Activated naive CD4-positive, alpha-beta T cell treated with anti-CD3 and anti-CD28 coated beads, Interleukin-2, amount 10 ng/mL, durations not matched to agents 5 hours and 36 hours (primary cell): ENCODE data around the gene OR52A5. TPM values are rescaled to one million over a fixed set of nuclear protein-coding genes. Genes with fewer than 3 reads are reported as not detected.

ENCODE experiments used
- total RNA-seq, 2 experiments: library from RNA; stranded (reverse); gene quantifications; one replicate each; pipeline ENCODE4 v1.2.3, GENCODE V29; 2021

Gene OR52A5
- total RNA-seq: not detected

DNA sequence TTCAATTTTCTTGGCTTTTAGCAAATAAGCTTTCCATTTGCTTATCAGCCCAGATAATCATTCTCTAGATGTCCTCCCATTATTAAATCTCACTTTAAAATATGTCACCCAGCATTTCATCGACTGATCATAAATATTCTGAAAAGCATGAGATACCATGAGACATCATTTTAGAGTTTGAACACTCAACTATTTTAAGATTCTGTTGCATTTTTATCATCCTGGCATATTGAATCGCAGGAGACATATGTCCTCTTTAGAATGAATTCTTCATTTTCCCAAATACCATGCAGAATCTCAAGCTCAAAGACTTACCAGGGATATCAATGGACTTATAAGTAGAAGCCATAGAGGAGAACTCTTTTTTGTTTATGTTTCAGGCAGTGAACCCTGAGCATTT lies at the start of gene OR52A5:
Gene OR52A5, minus strand, starts transcription at position 361 of the 400 bp plus-strand sequence. CDS start 5,714 bp downstream, outside the sequence.

DNA sequence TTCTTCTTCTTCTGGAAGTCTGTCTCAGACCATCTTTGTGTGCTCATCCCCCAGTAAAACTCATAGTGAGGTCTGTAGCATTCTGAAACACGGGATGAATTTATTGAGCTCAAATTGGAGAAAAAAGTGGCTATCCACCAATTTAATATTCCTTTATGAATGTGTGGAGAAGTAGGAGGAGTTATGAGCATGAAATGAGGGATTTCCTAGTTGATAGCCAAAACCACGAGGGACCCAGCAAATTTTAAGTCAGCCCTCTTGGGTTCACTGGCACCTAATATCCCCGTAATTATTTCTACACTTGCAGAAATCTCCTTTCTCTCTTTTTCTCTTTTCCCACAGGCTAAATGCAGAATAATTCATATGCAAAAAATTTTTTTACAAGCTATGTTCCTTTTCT lies 16.5 kb upstream of the OR52A5 start, which contains the start of gene OR52A1:
Gene OR52A1, minus strand, starts transcription at position 101 of the 400 bp plus-strand sequence. CDS start 2,388 bp downstream, outside the sequence.

Other genes starting within 250 kb of the OR52A5 start
- not detected for gene OR51A7, start 234.6 kb downstream of the OR52A5 start, total RNA-seq
- not detected for gene OR51G2, start 219.0 kb downstream of the OR52A5 start, total RNA-seq
- not detected for gene OR51G1, start 214.0 kb downstream of the OR52A5 start, total RNA-seq
- not detected for gene OR51A4, start 190.8 kb downstream of the OR52A5 start, total RNA-seq
- gene OR51A2, start 182.6 kb downstream of the OR52A5 start, total RNA-seq: not detected
- gene OR51L1, start 143.5 kb downstream of the OR52A5 start, total RNA-seq: not detected
- gene OR52J3, start 91.8 kb downstream of the OR52A5 start, total RNA-seq: not detected
- gene OR52E2, start 78.7 kb downstream of the OR52A5 start, total RNA-seq: not detected
- not detected for gene OR52E1, start 68.8 kb downstream of the OR52A5 start, total RNA-seq
- gene OR52A1, start 16.4 kb upstream of the OR52A5 start, total RNA-seq: not detected
- not detected for gene OR51V1, start 62.3 kb upstream of the OR52A5 start, total RNA-seq
- gene HBB, start 88.7 kb upstream of the OR52A5 start, total RNA-seq: not detected
- not detected for gene HBD, start 96.1 kb upstream of the OR52A5 start, total RNA-seq
- not detected for gene HBG1, start 111.5 kb upstream of the OR52A5 start, total RNA-seq
- gene HBG2, start 116.4 kb upstream of the OR52A5 start, total RNA-seq: not detected
- not detected for gene HBE1, start 131.6 kb upstream of the OR52A5 start, total RNA-seq
- gene OR51B4, start 163.6 kb upstream of the OR52A5 start, total RNA-seq: not detected
- not detected for gene OR51B2, start 185.9 kb upstream of the OR52A5 start, total RNA-seq
- not detected for gene OR51B5, start 205.2 kb upstream of the OR52A5 start, total RNA-seq
- gene OR51B6, start 213.2 kb upstream of the OR52A5 start, total RNA-seq: not detected
- not detected for gene OR51M1, start 245.5 kb upstream of the OR52A5 start, total RNA-seq